Measurements from ENCODE around the gene KNOP1.

Gene KNOP1

GRCh38 chr16:19705146-19705501, 12.9 kb downstream of the KNOP1 start:
- no peak overlapping the region for H3K27ac ChIP-seq
- TF ChIP-seq ZFX (IDR thresholded peaks at IDR 0.05; ENCODE audit: borderline replicate concordance): no peak
- no peak for TF ChIP-seq CTCF (IDR thresholded peaks at IDR 0.05)

- no peak overlapping the region for H3K27ac ChIP-seq
- TF ChIP-seq CTCF (IDR thresholded peaks at IDR 0.05): no peak
- TF ChIP-seq ZFX (IDR thresholded peaks at IDR 0.05; ENCODE audit: borderline replicate concordance): no peak
Observed at GRCh38 chr16:19704321-19705145, 13.5 kb downstream of the KNOP1 start.

GRCh38 chr16:19703172-19703889, 14.7 kb downstream of the KNOP1 start:
- H3K27ac ChIP-seq: no peak overlapping the region
- no peak for TF ChIP-seq ZFX (IDR thresholded peaks at IDR 0.05; ENCODE audit: borderline replicate concordance)
- TF ChIP-seq CTCF (IDR thresholded peaks at IDR 0.05): no peak

- TF ChIP-seq CTCF (IDR thresholded peaks at IDR 0.05): no peak
- no peak for TF ChIP-seq ZFX (IDR thresholded peaks at IDR 0.05; ENCODE audit: borderline replicate concordance)
- no peak overlapping the region for H3K27ac ChIP-seq
Observed at GRCh38 chr16:19701091-19701490, 16.9 kb downstream of the KNOP1 start.

- TF ChIP-seq CTCF (IDR thresholded peaks at IDR 0.05) (no peak), ZFX (IDR thresholded peaks at IDR 0.05; ENCODE audit: borderline replicate concordance) (no peak)
- no peak overlapping the region for H3K27ac ChIP-seq
Observed at GRCh38 chr16:19700319-19700781, 17.7 kb downstream of the KNOP1 start.

- H3K27ac ChIP-seq: no peak overlapping the region
- no peak for TF ChIP-seq CTCF (IDR thresholded peaks at IDR 0.05)
- no peak for TF ChIP-seq ZFX (IDR thresholded peaks at IDR 0.05; ENCODE audit: borderline replicate concordance)
Observed at GRCh38 chr16:19699472-19699871, 18.6 kb downstream of the KNOP1 start.

All from 22Rv1 (cell line).